ENCODE results near the gene CIRBP.

- TF ChIP-seq CTCF (IDR thresholded peaks at IDR 0.05) (peak; percentile 38 to 67 (median 55)), POLR2A (IDR thresholded peaks at IDR 0.05) (no peak)
Observed at GRCh38 chr19:1315470-1316166, 46.5 kb downstream of the CIRBP start.
